Stromal cell of bone marrow (primary cell): ENCODE data around the gene WDSUB1.

Experiments used
- DNase-seq: peaks from one replicate; pipeline ENCODE4 v3.0.0-alpha.2; 2012; ENCODE audit warnings: low read depth

Gene WDSUB1

GRCh38 chr2:159225025-159226016 is 61.2 kb downstream of the WDSUB1 start:
- no peak for DNase-seq

GRCh38 chr2:159224061-159224813 is 62.3 kb downstream of the WDSUB1 start:
- DNase-seq, result no peak

- DNase-seq, result no peak
Measured at GRCh38 chr2:159219394-159219998, 67.0 kb downstream of the WDSUB1 start.

- no peak for DNase-seq
Measured at GRCh38 chr2:159218389-159218788, 68.1 kb downstream of the WDSUB1 start.

- DNase-seq, result no peak
Measured at GRCh38 chr2:159217676-159218075, 68.8 kb downstream of the WDSUB1 start.

GRCh38 chr2:159215116-159215515 is 71.4 kb downstream of the WDSUB1 start:
- DNase-seq, result no peak

GRCh38 chr2:159214325-159214865 is 72.1 kb downstream of the WDSUB1 start:
- no peak for DNase-seq

- DNase-seq, result no peak
Measured at GRCh38 chr2:159213296-159213695, 73.2 kb downstream of the WDSUB1 start.

GRCh38 chr2:159211447-159212396 is 74.8 kb downstream of the WDSUB1 start:
- no peak for DNase-seq

GRCh38 chr2:159209341-159210306 is 76.9 kb downstream of the WDSUB1 start:
- no peak for DNase-seq

GRCh38 chr2:159208438-159208837 is 78.1 kb downstream of the WDSUB1 start:
- DNase-seq, result no peak

GRCh38 chr2:159206736-159207380 is 79.6 kb downstream of the WDSUB1 start:
- no peak for DNase-seq

- DNase-seq, result no peak
Measured at GRCh38 chr2:159204381-159205144, 81.9 kb downstream of the WDSUB1 start.

- peak; percentile 96 for DNase-seq
Measured at GRCh38 chr2:159202568-159203071, 83.9 kb downstream of the WDSUB1 start.

- DNase-seq, result no peak
Measured at GRCh38 chr2:159201360-159202063, 85.0 kb downstream of the WDSUB1 start.

- no peak for DNase-seq
Measured at GRCh38 chr2:159200498-159200897, 86.0 kb downstream of the WDSUB1 start.

- no peak for DNase-seq
Measured at GRCh38 chr2:159199761-159200465, 86.6 kb downstream of the WDSUB1 start.
